Muscle layer of duodenum (tissue), 2 donors: ENCODE measurements around the gene NPTX2.
A peak's percentile ranks its signal among the peaks of the same experiment; 100 is the strongest.

ENCODE experiments used
- H3K27ac ChIP-seq: one replicate; pipeline ENCODE4 v1.7.0; 2013; ENCODE audit warnings: mild to moderate bottlenecking, low read length
- H3K27me3 ChIP-seq: one replicate; pipeline ENCODE4 v1.7.0; 2013; ENCODE audit warnings: low read depth, mild to moderate bottlenecking, control low read depth, low read length
- H3K36me3 ChIP-seq, 2 donors: one replicate each; pipeline ENCODE4 v1.7.0; 2013; ENCODE audit warnings: low read length in 2 of 2, control low read depth in 1 of 2, mild to moderate bottlenecking in 1 of 2; ENCODE audit not compliant: insufficient read depth in 2 of 2, control insufficient read depth in 1 of 2
- H3K4me1 ChIP-seq, 2 donors: one replicate each; pipeline ENCODE4 v1.7.0; 2013; ENCODE audit warnings: low read length in 2 of 2, mild to moderate bottlenecking in 2 of 2, control low read depth in 1 of 2, moderate library complexity in 1 of 2; ENCODE audit not compliant: insufficient read depth in 2 of 2, control insufficient read depth in 1 of 2
- H3K4me3 ChIP-seq, 2 donors: one replicate each; pipeline ENCODE4 v1.7.0; 2013; ENCODE audit warnings: low read length in 2 of 2, low read depth in 1 of 2, mild to moderate bottlenecking in 1 of 2
- H3K9me3 ChIP-seq, 2 donors: one replicate each; pipeline ENCODE4 v1.7.0; 2013; ENCODE audit warnings: low read length in 2 of 2, control low read depth in 1 of 2, mild to moderate bottlenecking in 1 of 2; ENCODE audit not compliant: control insufficient read depth in 1 of 2
- donor health status: healthy.

Gene NPTX2

GRCh38 chr7:98638853-98639252 is 21.8 kb downstream of the NPTX2 start:
- Histone ChIP-seq H3K4me3 (peak overlapping the region in 1 of 2 donors; percentile 30), H3K27me3 (no peaks in the 10 kb centered on the region), H3K9me3 (peaks cover 0 to 21% of the 10 kb centered on the region in 2 donors), H3K4me1 (peaks cover 0 to 5% of the 10 kb centered on the region in 2 donors), H3K36me3 (no peaks in the 10 kb centered on the region), H3K27ac (no peak overlapping the region)

- H3K4me1 ChIP-seq, result peaks cover 0 to 5% of the 10 kb centered on the region in 2 donors
- peaks cover 0 to 21% of the 10 kb centered on the region in 2 donors for H3K9me3 ChIP-seq
- no peak overlapping the region for H3K4me3 ChIP-seq
- no peak overlapping the region for H3K27ac ChIP-seq
- H3K27me3 ChIP-seq, result no peaks in the 10 kb centered on the region
- H3K36me3 ChIP-seq, result no peaks in the 10 kb centered on the region
Observed at GRCh38 chr7:98640375-98640774, 23.3 kb downstream of the NPTX2 start.

- Histone ChIP-seq H3K36me3 (no peaks in the 10 kb centered on the region), H3K9me3 (peaks cover 0 to 21% of the 10 kb centered on the region in 2 donors), H3K4me1 (peaks cover 0 to 5% of the 10 kb centered on the region in 2 donors), H3K4me3 (no peak overlapping the region), H3K27ac (no peak overlapping the region), H3K27me3 (no peaks in the 10 kb centered on the region)
Observed at GRCh38 chr7:98641646-98642500, 24.8 kb downstream of the NPTX2 start.

- Histone ChIP-seq H3K9me3 (peaks cover 0 to 14% of the 10 kb centered on the region in 2 donors), H3K27me3 (no peaks in the 10 kb centered on the region), H3K27ac (no peak overlapping the region), H3K4me1 (peaks cover 0 to 5% of the 10 kb centered on the region in 2 donors), H3K36me3 (no peaks in the 10 kb centered on the region), H3K4me3 (no peak overlapping the region)
Observed at GRCh38 chr7:98643236-98643985, 26.3 kb downstream of the NPTX2 start.

- Histone ChIP-seq H3K9me3 (no peaks in the 10 kb centered on the region), H3K27ac (no peak overlapping the region), H3K4me1 (peaks cover 0 to 3% of the 10 kb centered on the region in 2 donors), H3K36me3 (no peaks in the 10 kb centered on the region), H3K27me3 (no peaks in the 10 kb centered on the region), H3K4me3 (no peak overlapping the region)
Observed at GRCh38 chr7:98646465-98646864, 29.4 kb downstream of the NPTX2 start.

- H3K4me1 ChIP-seq, result no peaks in the 10 kb centered on the region
- H3K36me3 ChIP-seq, result no peaks in the 10 kb centered on the region
- no peak overlapping the region for H3K4me3 ChIP-seq
- no peaks in the 10 kb centered on the region for H3K9me3 ChIP-seq
- no peaks in the 10 kb centered on the region for H3K27me3 ChIP-seq
- H3K27ac ChIP-seq, result no peak overlapping the region
Observed at GRCh38 chr7:98647326-98647725, 30.2 kb downstream of the NPTX2 start.

GRCh38 chr7:98651760-98652159 is 34.7 kb downstream of the NPTX2 start:
- Histone ChIP-seq H3K4me1 (no peaks in the 10 kb centered on the region), H3K27me3 (no peaks in the 10 kb centered on the region), H3K9me3 (no peaks in the 10 kb centered on the region), H3K4me3 (no peak overlapping the region), H3K36me3 (no peaks in the 10 kb centered on the region), H3K27ac (no peak overlapping the region)

- Histone ChIP-seq H3K4me1 (no peaks in the 10 kb centered on the region), H3K36me3 (no peaks in the 10 kb centered on the region), H3K9me3 (peaks cover 0 to 6% of the 10 kb centered on the region in 2 donors), H3K27me3 (no peaks in the 10 kb centered on the region), H3K27ac (no peak overlapping the region), H3K4me3 (no peak overlapping the region)
Observed at GRCh38 chr7:98653601-98654310, 36.7 kb downstream of the NPTX2 start.

- Histone ChIP-seq H3K4me1 (no peaks in the 10 kb centered on the region), H3K27me3 (no peaks in the 10 kb centered on the region), H3K9me3 (peaks cover 0 to 6% of the 10 kb centered on the region in 2 donors), H3K27ac (no peak overlapping the region), H3K36me3 (no peaks in the 10 kb centered on the region), H3K4me3 (no peak overlapping the region)
Observed at GRCh38 chr7:98654524-98655272, 37.6 kb downstream of the NPTX2 start.

- H3K4me1 ChIP-seq, result no peaks in the 10 kb centered on the region
- no peaks in the 10 kb centered on the region for H3K27me3 ChIP-seq
- H3K36me3 ChIP-seq, result no peaks in the 10 kb centered on the region
- H3K27ac ChIP-seq, result no peak overlapping the region
- peaks cover 0 to 6% of the 10 kb centered on the region in 2 donors for H3K9me3 ChIP-seq
- no peak overlapping the region for H3K4me3 ChIP-seq
Observed at GRCh38 chr7:98655611-98656010, 38.5 kb downstream of the NPTX2 start.
